NCI-H1436 treated with DMSO at 0.1 percent for 48 hours (cell line): Measurements from ENCODE around the gene RBM10.

Experiments
- DNase-seq: peaks from one replicate; lab custom pipeline; 2025; lab: John Stamatoyannopoulos, UW

The RBM10 gene

GRCh38 chrX:47146936-47147859 is 2.2 kb downstream of the RBM10 start:
- DNase-seq: no peak

- DNase-seq: no peak
These were observed 3.9 kb downstream of the RBM10 start for GRCh38 chrX:47148946-47149345.

- no peak for DNase-seq
These were observed 6.4 kb downstream of the RBM10 start for GRCh38 chrX:47151435-47151834.

- DNase-seq: no peak
These were observed 11.8 kb downstream of the RBM10 start for GRCh38 chrX:47156611-47157520.

- no peak for DNase-seq
These were observed 13.1 kb downstream of the RBM10 start for GRCh38 chrX:47158131-47158530.

GRCh38 chrX:47158781-47159180 is 13.8 kb downstream of the RBM10 start:
- DNase-seq: no peak

- no peak for DNase-seq
These were observed 15.8 kb downstream of the RBM10 start for GRCh38 chrX:47160781-47161180.

- no peak for DNase-seq
These were observed 18.0 kb downstream of the RBM10 start for GRCh38 chrX:47162927-47163583.

GRCh38 chrX:47164420-47164819 is 19.4 kb downstream of the RBM10 start:
- DNase-seq: no peak

GRCh38 chrX:47166126-47166525 is 21.1 kb downstream of the RBM10 start:
- no peak for DNase-seq

GRCh38 chrX:47168495-47169073 is 23.6 kb downstream of the RBM10 start:
- DNase-seq: no peak

- DNase-seq: no peak
These were observed 24.3 kb downstream of the RBM10 start for GRCh38 chrX:47169273-47169672.

- DNase-seq: no peak
These were observed 24.9 kb downstream of the RBM10 start for GRCh38 chrX:47169726-47170515.

GRCh38 chrX:47170861-47171692 is 26.1 kb downstream of the RBM10 start:
- DNase-seq: no peak

GRCh38 chrX:47171996-47172395 is 27.0 kb downstream of the RBM10 start:
- DNase-seq: no peak

GRCh38 chrX:47172549-47172948 is 27.5 kb downstream of the RBM10 start:
- DNase-seq: no peak

- no peak for DNase-seq
These were observed 28.2 kb downstream of the RBM10 start for GRCh38 chrX:47172971-47173792.

- no peak for DNase-seq
These were observed 29.4 kb downstream of the RBM10 start for GRCh38 chrX:47174376-47174775.

GRCh38 chrX:47174846-47175587 is 30.0 kb downstream of the RBM10 start:
- no peak for DNase-seq
